ENCODE measurements around the gene PCSK6.
"Not testable (repeated sequence)": the region's sequence is repeated elsewhere in the genome, so short reads cannot be mapped to it uniquely, and the experiment has no call there.

The PCSK6 gene

DNA sequence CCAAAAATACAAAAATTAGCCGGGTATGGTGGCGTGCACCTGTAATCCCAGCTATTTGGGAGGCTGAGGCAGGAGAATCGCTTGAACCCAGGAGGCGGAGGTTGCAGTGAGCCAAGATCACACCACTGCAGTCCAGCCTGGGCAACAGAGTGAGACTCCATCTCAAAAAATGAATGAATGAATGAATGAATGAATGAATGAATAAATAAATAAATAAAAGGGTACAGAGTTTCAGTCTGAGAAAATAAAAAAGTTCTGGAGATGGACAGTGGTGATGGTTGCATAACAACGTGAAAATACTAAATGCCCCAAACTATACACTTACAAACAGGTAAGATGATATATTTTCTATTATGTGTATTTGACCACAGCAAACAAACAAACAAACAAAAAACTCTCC, 34.7 kb downstream of the PCSK6 start:
- H3K4me3 Mint-ChIP-seq, H3K4me1 Mint-ChIP-seq, H3K27ac Mint-ChIP-seq: not testable (repeated sequence)

DNA sequence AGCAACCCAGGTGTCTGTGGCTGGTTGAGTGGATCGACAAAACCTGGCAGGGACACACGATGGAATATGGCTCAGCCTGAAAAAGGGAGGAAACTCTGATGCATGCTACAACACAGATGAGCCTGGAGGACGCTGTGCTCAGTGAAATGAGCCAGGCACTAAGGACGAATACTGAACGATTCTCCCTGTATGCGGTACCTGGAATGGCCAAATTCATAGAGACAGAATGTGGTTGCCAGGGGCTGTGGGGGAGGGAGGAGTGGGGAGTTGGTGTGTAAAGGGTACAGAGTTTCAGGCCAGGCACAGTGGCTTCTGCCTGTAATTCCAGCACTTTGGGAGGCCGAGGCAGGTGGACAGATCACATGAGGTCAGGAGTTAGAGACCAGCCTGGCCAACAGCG, 35.1 kb downstream of the PCSK6 start:
- no peaks in the 10 kb centered on the region for H3K36me3 Mint-ChIP-seq
- no peak for ATAC-seq
- H3K4me3 Mint-ChIP-seq = no peak overlapping the region
- no peak for DNase-seq (ENCODE audit: low spot score in 2 of 2)
- no peaks in the 10 kb centered on the region for H3K4me1 Mint-ChIP-seq
- H3K9me3 Mint-ChIP-seq = no peaks in the 10 kb centered on the region
- H3K27ac Mint-ChIP-seq = no peak overlapping the region

More for the DNA sequence above, 34.7 kb downstream of the PCSK6 start:
- H3K36me3 Mint-ChIP-seq; DNase-seq (ENCODE audit: low spot score in 2 of 2); H3K9me3 Mint-ChIP-seq; ATAC-seq: not testable (repeated sequence)

GRCh38 chr15:101453123-101454120, 36.1 kb downstream of the PCSK6 start:
- H3K9me3 Mint-ChIP-seq = no peaks in the 10 kb centered on the region
- DNase-seq (ENCODE audit: low spot score in 2 of 2) (no peak), ATAC-seq (no peak)
- H3K36me3 Mint-ChIP-seq = no peaks in the 10 kb centered on the region
- H3K27ac Mint-ChIP-seq = no peak overlapping the region
- H3K4me3 Mint-ChIP-seq = no peak overlapping the region
- no peaks in the 10 kb centered on the region for H3K4me1 Mint-ChIP-seq

DNA sequence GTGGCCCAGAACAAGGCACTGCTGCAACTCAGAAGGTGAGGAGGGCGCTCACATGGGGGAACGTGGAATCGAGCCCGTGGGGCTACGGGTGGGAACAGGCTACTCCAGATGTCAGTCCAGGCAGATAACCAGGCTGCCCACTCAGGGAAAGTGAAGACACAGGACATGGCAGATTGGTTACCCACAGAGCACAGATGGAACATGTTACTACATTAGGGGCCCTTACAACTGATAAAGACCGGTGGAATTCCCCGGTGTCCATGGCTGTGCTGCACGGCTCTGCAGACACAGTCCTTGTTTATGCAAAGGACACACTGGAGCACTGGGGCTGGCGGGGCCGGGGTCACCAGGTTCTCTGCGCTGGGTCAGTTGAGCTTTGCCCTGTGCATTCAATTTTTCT, 36.9 kb downstream of the PCSK6 start:
- H3K9me3 Mint-ChIP-seq = no peaks in the 10 kb centered on the region
- H3K4me3 Mint-ChIP-seq = no peak overlapping the region
- DNase-seq (ENCODE audit: low spot score in 2 of 2) (no peak), ATAC-seq (no peak)
- H3K36me3 Mint-ChIP-seq = no peaks in the 10 kb centered on the region
- H3K4me1 Mint-ChIP-seq = no peaks in the 10 kb centered on the region
- no peak overlapping the region for H3K27ac Mint-ChIP-seq

- no peaks in the 10 kb centered on the region for H3K4me1 Mint-ChIP-seq
- ATAC-seq = no peak
- DNase-seq (ENCODE audit: low spot score in 2 of 2) = no peak
- H3K4me3 Mint-ChIP-seq = no peak overlapping the region
- no peak overlapping the region for H3K27ac Mint-ChIP-seq
- no peaks in the 10 kb centered on the region for H3K36me3 Mint-ChIP-seq
- no peaks in the 10 kb centered on the region for H3K9me3 Mint-ChIP-seq
These were observed 37.7 kb downstream of the PCSK6 start for GRCh38 chr15:101451846-101452245.

GRCh38 chr15:101451266-101451799, 38.2 kb downstream of the PCSK6 start:
- no peaks in the 10 kb centered on the region for H3K36me3 Mint-ChIP-seq
- ATAC-seq (no peak), DNase-seq (ENCODE audit: low spot score in 2 of 2) (no peak)
- H3K4me3 Mint-ChIP-seq = no peak overlapping the region
- H3K4me1 Mint-ChIP-seq = no peaks in the 10 kb centered on the region
- H3K9me3 Mint-ChIP-seq = no peaks in the 10 kb centered on the region
- no peak overlapping the region for H3K27ac Mint-ChIP-seq

- ATAC-seq = no peak
- DNase-seq (ENCODE audit: low spot score in 2 of 2) = no peak
- no peaks in the 10 kb centered on the region for H3K9me3 Mint-ChIP-seq
- no peaks in the 10 kb centered on the region for H3K36me3 Mint-ChIP-seq
- peak overlapping the region; percentile 2 for H3K27ac Mint-ChIP-seq
- H3K4me1 Mint-ChIP-seq = no peaks in the 10 kb centered on the region
- no peak overlapping the region for H3K4me3 Mint-ChIP-seq
These were observed 38.9 kb downstream of the PCSK6 start for GRCh38 chr15:101450403-101451265.

- H3K36me3 Mint-ChIP-seq = no peaks in the 10 kb centered on the region
These were observed 39.8 kb downstream of the PCSK6 start for GRCh38 chr15:101449471-101450402.

GRCh38 chr15:101448336-101448735, 41.2 kb downstream of the PCSK6 start:
- H3K9me3 Mint-ChIP-seq = no peaks in the 10 kb centered on the region
- no peaks in the 10 kb centered on the region for H3K36me3 Mint-ChIP-seq
- ATAC-seq (no peak), DNase-seq (ENCODE audit: low spot score in 2 of 2) (no peak)
- no peak overlapping the region for H3K27ac Mint-ChIP-seq
- no peaks in the 10 kb centered on the region for H3K4me1 Mint-ChIP-seq
- H3K4me3 Mint-ChIP-seq = no peak overlapping the region

More at GRCh38 chr15:101449471-101450402, 39.8 kb downstream of the PCSK6 start:
- Mint-ChIP-seq H3K4me3 (no peak overlapping the region), H3K9me3 (no peaks in the 10 kb centered on the region), H3K4me1 (no peaks in the 10 kb centered on the region), H3K27ac (peak overlapping the region; percentile 2)
- ATAC-seq (no peak), DNase-seq (ENCODE audit: low spot score in 2 of 2) (no peak)

GRCh38 chr15:101447561-101448071, 41.9 kb downstream of the PCSK6 start:
- H3K9me3 Mint-ChIP-seq = no peaks in the 10 kb centered on the region
- H3K36me3 Mint-ChIP-seq = no peaks in the 10 kb centered on the region
- DNase-seq (ENCODE audit: low spot score in 2 of 2) = no peak
- no peak overlapping the region for H3K27ac Mint-ChIP-seq
- H3K4me1 Mint-ChIP-seq = no peaks in the 10 kb centered on the region
- no peak overlapping the region for H3K4me3 Mint-ChIP-seq
- no peak for ATAC-seq

DNA sequence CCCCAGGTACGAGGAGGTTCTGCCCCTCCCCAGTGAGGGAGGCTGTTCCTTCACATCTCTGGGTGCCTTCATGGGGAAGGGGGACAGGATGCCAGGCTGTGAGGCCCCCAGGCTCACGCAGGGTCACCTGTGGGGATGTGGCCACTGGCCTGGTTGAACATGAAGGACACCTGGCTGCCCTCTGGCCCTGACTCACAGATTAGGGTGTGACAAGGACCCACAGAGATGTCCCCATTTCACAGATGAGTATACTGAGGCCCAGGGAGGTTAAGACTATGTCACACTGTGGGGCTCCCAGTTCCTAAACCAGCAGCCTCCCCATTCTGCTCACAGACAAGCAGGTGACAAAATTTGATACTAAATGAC, 42.4 kb downstream of the PCSK6 start:
- ATAC-seq (no peak), DNase-seq (ENCODE audit: low spot score in 2 of 2) (no peak)
- Mint-ChIP-seq H3K4me3 (no peak overlapping the region), H3K9me3 (no peaks in the 10 kb centered on the region), H3K27ac (no peak overlapping the region), H3K4me1 (no peaks in the 10 kb centered on the region), H3K36me3 (no peaks in the 10 kb centered on the region)

DNA sequence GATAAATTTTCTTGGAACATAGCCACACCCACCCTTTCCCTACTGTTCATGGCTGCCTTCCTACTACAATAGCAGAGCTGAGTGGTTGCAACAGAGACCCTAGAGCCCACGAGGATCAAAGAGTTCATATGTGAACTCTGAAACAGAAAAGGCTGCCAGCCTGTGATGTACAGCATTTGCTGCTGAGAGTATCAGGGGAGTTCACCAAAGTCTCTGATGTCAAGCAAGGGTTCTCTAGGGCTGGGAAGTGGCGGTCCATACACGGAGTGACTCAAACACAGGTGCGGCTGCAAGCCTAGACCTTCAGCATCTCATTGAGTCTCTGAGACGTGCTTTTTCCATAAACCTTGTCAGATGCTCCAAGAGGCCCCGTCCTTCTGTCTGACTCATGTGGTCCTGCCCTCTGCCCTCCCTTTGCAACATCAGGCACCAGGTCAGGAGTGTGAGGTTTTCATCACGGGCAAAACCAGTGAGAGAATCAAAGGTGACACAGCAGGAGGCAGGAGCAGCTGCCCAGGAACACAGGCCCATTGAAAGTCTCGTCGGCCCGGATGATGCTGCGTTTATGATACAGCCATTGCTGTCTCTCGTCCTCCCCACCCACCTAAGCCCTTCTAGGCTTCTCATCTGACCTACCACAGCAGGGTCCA, 42.9 kb downstream of the PCSK6 start:
- ATAC-seq (no peak), DNase-seq (ENCODE audit: low spot score in 2 of 2) (no peak)
- no peak overlapping the region for H3K4me3 Mint-ChIP-seq
- H3K4me1 Mint-ChIP-seq = no peaks in the 10 kb centered on the region
- H3K27ac Mint-ChIP-seq = no peak overlapping the region
- H3K9me3 Mint-ChIP-seq = no peaks in the 10 kb centered on the region
- no peaks in the 10 kb centered on the region for H3K36me3 Mint-ChIP-seq

DNA sequence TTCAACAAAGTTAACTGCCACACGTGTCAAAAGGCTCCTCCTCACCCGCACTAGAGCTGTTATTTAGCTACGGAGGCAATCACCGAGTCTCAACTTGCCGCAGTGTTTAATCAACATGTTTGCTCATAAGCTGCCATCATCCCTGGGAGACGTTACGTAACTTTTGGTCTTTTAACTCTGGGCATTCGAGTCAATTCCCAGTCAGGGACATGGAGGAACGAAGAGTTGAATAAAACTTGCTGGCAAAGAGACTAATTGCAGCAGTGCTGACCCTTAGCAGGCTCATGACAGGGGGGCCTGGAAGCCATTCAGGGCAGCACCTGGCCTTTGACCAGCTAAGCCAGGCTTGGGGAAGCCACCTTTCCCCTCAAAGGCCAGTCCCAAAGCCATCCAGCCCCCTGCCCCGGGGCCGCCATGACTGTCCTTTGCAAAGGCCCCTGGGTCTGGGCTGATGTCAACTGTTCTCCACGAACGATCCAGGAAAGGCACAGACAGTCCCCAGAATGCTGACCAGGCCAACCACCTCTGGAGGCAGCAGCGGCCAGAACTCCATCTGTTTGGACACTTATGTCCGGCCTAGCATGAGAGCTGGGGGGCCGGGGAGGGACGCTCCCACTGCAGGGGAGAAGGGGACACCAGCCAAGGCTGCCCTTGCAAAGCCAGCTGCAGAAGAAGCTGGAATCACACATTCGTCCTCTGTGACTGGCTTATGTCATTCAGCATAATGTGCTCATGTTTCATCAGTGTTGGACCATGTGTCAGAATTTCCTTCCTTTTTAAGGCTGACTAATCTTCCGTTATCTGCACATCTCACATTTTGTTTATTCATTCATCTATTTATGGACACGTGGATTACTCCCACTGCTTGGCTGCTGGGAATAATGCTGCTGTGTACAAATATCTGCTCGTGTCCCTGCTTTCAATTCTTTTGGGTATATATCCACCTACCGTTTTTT, 43.7 kb downstream of the PCSK6 start:
- Mint-ChIP-seq H3K4me3 (no peak overlapping the region), H3K36me3 (no peaks in the 10 kb centered on the region), H3K4me1 (no peaks in the 10 kb centered on the region), H3K27ac (no peak overlapping the region), H3K9me3 (no peaks in the 10 kb centered on the region)
- ATAC-seq (no peak), DNase-seq (ENCODE audit: low spot score in 2 of 2) (no peak)

Measured in stimulated activated effector memory CD8-positive, alpha-beta T cell treated with anti-CD3 and anti-CD28 coated beads, Interleukin-12 subunit alpha, Interleukin-12 subunit beta, amount 100 ng/mL, for 72 hours (primary cell).